CD4-positive, alpha-beta T cell treated with Interleukin-2 at 100 ng/mL for 4 hours (primary cell): Measurements from ENCODE around the gene INPP5F.
"Not testable (repeated sequence)": the region's sequence is repeated elsewhere in the genome, so short reads cannot be mapped to it uniquely, and the experiment has no call there.

Experiments
- DNase-seq: peaks from one replicate; pipeline ENCODE4 v3.0.0-alpha.2; 2020; ENCODE audit warnings: low spot score

The INPP5F gene

DNA sequence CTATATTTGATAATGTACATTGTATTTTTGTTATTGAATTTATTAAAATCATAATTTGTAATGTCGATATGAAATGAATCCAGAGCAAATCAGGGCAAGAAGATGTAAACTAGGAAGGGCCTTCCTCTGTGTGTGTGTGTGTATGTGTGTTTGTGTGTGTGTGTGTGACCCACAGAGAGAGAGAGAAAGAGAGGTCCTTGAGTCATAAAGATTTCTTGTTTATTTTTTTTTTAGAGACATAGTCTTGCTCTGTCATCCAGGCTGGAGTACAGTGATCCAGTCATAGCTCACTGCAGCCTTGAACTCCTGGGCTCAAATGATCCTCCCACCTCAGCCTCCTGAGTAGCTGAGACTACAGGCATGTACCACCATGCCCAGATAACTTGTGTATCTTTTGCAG, 50.7 kb downstream of the INPP5F start:
- no peak for DNase-seq

DNA sequence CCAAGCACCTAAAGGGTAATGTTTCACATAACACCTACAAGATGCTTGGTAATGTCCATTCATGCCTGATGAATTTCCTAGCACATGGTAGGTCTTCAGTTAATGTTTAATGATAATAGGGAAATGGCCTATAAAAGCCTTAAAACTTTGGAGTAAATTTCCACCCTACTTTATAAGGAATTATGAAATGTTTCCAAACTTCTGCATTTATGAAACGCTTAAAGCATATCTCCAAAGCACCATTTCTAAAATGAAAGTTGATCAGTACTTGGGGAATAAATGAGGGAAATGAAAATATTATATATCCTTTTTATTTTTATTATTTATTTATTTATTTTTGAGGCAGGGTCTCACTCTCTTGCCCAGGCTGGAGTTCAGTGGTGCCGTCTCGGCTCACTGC, 51.8 kb downstream of the INPP5F start:
- no peak for DNase-seq

DNA sequence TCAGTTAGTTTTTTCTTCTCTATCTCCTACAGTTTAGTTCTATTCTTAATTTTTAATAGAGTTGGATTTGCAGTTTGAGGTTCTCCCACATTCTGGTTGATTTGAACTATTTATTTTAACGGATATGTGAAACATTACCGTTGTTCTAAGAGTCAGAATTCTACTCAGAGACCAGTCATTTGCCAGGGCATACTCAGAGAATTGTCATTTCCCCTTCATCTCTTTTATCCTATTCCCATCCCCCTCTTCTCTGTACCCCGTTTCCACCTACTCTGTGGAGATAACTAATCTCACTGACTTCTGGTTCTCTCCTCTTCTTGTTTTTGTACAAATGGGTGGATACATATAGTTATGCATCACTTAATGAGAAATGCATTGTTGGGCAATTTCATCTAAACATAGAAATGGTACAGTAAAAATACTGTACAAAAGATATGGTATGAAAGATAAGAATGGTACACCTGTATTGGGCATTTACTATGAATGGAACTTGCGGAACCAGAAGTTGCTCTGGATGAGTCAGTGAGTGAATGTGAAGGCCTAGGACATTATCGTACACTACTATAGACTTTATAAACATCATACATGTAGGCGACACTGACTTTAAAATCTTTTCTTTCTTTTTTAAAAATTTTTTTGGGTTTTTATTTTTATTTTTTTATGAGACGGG, 53.1 kb downstream of the INPP5F start:
- no peak for DNase-seq

DNA sequence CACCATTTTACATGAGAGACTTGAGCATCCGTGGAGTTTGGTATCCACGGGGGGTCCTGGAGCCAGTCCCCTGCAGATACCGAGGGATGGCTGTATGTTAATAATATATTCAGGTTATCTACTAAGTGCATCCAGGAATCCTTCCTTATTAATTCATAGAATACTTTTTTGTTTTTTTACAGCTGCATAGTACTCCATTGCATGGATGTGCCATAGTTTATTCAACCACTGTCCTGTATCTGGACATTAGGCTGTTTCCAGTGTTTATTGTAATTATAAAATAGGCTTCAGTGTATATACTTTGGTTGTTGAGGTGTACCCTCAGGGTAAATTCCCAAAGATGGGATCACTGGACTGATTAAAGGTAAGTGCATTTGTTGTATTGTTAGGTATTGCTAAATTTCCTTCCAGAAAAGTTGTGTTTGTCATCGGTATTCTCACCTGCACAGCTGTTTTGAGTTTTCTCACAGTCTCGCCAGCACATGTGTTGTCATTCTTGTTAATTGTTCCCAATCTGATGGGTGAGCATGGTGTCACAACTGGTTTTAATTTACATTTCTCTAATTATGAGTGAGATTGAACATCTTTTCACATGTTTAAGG, 55.1 kb downstream of the INPP5F start:
- no peak for DNase-seq

DNA sequence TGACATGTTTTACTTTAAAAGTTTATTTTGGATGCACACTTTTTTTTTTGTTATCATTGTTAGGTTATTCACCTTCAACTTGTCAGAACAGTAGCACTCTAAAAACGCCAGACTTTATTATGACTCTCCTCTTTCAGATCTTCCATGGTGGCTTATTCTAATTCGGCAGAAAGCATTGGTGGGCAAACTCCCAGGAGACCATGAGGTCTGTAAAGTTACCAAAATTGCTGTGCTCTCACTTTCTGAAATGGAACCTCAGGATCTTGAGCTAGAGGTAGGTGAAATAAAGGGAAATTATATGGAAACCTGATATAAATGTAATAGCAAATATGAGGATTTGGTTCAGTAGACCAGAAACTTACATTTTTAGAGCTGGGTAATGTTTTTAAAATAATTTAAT, 55.6 kb downstream of the INPP5F start:
- no peak for DNase-seq

DNA sequence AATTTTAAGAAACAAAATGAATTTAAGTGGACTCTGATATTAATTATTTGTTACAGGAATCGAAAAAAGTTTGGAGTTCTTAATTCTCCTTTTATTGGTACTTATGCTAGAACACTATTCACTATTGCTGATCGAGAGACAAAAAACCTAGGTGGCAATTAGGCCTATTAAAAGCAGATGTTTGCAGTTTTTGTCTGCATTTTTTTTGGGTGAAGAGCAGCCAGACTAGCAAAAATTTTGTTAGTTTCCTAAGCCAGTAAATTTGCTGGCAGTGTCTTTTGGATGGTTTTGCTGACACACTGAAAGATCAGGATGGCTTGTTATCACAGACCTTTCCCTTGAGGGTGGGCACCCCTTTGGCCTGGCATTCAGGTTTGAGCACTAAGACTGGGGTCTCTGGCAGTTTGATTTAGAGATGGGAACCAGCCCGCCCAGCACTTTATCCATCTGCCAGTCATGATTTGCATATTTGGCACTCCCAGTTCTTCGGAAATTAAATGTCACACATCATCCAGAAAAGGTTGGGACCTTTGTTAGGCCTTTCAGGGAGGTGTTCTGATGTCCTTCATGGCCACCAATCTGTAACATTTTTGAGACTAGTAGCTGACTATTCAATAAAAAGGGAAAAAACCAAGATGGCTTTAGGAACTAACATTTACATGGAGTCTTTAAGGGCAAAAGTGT, 57.3 kb downstream of the INPP5F start:
- DNase-seq = no peak

DNA sequence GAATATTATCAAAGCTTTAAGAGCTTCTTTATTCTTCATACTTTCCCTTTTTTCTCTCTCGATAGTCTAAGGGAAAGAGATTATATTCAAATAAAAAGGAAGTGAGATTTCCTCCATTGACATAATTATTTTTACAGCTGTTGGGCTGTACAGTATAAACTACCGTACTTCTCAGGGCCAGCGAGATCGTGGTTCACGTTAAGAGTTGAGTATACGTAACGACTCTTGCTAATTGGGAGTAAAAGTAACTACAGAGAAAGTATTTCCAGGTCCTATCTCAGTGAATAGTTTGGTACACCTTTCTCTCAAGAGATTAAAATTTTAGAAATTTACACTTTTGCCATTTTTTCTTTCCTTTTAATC, 57.8 kb downstream of the INPP5F start:
- no peak for DNase-seq

DNA sequence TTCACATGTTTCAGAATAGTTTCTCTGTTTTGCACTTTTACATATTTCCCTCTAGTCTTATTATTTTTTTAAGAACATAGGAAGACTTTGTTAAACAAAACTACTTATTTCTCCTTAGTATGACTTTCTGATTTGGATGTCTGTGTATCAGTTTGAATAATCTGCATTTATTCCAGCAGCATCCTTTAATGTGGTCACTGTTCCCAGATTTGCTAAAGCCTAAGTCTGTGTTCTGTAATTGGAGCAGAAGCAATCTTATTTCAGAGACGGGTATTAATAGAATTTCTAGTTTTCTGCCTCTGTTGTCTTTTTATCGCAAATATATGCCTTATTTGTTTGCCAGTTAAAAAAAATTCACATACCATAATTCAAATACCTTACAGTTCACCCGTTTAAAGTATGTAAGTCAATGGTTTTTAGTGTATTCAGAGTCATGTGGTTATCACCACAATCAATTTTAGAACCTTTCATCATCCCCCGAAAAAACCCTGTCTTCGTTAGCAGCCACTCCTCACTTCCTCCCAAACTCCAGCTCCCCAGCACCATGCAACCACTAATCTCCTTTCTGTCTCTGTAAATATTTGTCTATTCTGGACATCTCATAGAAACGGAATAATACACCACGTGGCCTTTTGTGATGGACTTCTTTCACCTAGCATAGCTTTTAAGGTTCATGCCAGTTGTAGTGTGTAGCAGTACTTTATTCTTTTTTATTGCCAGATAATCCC, 58.7 kb downstream of the INPP5F start:
- DNase-seq = no peak

DNA sequence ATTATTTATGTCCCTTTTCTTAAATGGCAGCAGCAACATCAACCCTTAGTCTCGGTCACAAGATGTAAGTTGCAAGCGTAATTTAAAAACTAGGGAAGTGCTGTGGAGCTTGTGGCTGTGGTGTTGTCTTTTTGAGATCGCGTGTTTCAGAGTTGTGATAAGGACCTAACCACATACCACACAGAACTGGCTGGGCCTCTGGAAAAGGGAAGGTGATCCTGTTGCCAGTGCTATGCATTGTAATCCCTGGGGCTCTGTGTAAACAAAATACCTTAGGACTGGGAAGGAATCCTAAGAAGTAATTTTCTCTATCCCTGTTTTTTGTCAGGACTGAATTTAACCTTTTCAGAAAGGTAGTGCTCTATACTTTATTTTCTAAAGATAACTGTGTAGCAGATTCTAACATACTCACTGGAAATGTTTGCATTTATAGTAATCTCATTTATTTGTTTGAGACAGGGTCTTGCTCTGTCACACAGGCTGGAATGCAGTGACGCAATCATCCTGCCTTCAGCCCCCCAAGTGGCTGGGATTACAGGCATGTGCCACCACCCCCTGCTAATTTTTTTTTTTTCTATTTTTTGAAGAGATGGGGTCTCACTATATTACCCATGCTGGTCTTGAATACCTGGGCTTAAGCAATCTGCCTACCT, 60.4 kb downstream of the INPP5F start:
- no peak for DNase-seq

DNA sequence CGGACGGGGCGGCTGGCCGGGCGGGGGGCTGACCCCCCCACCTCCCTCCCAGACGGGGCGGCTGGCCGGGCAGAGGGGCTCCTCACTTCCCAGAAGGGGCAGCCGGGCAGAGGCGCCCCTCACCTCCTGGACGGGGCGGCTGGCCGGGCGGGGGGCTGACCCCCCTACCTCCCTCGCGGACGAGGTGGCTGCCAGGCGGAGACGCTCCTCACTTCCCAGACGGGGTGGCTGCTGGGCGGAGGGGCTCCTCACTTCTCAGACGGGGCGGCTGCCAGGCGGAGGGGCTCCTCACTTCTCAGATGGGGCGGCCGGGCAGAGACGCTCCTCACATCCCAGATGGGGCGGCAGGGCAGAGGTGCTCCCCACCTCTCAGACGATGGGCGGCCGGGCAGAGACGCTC, 69.3 kb downstream of the INPP5F start:
- not testable (repeated sequence) for DNase-seq

DNA sequence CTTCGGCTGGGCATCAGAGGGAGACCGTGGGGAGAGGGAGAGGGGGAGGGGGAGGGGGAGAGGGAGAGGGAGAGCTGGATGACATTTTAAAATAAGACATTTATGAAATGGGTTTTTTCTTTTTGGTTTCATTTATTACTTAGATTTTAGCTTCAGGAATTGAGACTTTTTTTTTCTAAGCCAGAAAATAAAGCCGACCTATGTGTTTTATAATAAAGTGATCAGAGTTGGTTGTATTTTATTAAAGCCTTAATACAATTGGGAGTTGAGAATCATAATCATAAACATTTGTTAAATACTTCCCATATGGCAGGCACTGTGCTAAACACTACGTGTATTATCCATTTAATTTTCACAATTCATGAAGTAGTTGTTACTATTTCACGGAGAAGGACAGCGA, 70.2 kb downstream of the INPP5F start:
- no peak for DNase-seq

DNA sequence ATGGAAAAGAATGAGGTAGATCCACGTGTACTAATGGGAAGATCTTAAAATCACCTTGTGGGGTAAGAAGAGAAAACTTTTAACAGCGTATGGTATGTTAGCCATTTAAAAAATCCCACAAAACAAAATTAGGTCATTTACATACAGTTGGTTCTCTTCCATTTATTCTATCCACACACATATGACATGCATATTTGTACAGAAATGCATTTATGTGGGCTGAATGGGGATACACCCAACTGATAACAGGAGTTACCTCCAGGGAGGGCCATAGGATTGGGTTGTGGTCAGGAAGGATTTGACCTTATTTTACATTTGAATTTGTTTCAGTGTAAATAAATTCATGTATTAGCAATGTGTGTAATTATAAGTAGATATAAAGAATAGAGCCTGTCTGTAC, 75.3 kb downstream of the INPP5F start:
- no peak for DNase-seq

DNA sequence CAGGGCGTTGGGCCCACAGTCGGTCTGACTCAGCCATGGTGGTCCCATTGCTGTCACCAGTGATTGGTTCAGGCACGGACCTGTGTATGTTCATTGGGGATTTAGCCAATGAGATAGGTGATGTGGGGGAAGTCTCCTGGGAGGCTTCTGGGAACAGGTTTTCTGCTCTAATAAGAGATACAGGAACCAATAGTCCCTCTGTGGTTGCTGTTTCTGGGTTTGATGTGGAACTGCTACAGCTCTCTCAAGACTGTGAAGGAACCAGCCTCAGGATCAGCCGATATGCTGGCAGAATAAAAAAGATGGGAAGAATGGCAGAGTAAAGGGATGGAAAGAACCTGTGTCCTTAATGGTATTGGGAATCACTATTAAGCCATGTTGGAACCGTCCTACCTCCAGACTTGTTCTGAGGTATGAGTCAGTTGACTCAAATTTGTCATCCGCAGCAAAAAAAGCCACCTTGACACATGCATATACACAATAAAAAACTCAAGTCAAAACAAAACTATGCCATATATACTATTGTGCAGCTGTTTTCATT, 76.2 kb downstream of the INPP5F start:
- DNase-seq = no peak

DNA sequence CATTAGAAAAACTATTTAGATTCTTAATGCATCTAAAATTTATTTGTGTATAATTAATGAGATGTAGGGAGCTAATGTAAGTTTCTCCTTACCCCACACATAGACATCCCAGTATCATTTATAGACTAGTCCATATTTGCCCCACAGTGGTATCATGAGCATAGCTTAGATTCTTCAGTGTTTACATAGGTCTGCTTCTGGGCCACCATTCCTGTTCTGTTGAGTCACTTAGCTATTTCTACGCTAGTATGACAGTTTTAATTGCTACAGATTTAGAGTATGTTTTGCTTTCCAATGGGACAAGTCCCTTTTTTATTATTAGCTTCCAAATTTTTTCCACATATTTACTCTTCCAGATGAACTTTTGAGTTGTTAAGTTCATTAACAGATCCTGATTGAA, 77.4 kb downstream of the INPP5F start:
- DNase-seq = no peak

DNA sequence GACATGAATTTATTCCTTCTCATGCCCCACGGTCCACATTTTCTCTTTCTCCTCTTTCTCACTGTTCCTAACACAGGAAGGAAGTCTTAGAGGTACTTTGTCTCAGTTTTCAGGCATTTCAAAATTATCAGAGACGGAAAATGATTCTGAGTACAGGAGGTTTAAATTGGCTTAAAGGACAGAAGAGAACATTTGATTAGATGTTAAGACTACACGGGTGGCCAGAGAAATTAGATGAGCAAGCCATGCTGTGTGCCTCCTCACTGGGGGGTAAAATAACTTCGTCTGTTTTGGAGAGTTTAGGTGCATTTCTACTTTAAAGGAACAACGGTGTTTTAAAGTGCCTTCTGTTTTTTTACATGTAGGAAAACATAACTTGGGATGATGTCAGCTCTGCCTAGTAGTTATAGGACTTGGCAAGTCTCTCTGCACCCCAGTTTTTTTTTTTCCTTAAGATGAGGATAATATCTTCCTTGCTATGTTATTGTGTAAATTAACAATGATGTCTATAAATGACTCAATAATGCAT, 79.9 kb downstream of the INPP5F start:
- DNase-seq = no peak

DNA sequence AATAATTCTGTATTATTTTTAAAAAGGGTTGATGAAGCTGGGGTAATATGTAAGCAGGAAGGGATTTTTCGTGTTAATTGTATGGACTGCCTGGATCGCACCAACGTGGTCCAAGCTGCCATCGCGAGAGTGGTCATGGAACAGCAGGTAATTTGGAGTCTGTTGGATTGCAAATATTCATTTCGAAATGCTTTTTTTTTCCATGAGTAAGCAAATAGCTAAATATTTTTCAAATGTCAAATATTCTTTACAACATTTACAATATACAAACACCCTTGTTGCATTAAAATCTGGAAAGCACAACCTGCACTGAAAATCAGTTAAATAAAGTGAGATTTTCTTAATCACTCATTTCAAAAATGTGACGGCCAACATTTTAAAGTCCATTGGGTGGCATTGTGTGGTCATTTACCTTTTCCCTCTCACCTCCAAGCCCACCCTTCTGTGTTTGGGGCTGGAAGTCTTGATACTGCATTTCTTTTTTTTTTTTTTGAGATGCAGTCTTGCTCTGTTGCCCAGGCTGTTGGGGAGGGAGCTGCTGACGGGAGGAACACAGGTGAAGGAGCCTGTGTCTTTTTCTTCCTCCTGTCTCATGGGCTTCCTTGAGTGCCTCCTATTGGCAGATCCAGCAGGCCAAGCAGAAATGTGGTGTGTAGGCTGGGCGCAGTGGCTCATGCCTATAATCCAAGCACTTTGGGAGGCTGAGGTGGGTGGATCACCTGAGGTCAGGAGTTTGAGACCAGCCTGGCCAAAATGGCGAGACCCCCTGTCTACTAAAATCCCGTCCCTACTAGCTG, 80.7 kb downstream of the INPP5F start:
- no peak for DNase-seq

DNA sequence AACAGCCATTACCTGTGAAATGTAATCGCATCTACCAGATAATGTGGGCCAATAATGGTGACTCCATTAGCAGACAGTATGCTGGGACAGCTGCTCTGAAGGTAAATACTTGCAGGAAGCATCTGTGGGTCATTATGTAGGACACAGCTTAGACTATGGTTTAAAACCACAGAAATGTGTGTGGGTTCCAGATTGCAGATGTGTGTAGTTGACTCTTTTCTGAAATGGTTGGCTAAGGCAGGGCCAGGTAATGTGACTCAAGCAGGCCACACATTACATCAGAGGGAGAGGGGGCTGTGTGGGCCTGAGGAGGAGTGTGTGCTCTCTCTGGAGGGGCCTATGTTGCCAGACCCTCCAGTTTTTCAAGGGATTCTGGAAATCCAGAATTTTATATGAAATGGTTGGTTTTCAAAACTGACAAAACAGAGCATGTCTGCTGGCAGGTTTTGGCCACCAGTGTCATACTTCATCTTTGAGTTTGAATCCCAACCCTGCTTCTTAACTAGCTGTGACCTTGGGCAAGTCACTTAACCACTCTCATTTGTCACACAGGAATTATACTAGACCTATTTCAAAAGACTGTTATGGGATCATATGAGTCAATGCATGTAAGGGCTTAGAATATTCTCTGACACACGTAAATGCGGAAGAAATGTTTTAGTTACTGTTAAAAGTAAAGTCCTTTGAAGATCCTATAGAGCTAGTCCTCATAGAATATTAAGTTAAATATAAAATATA, 82.3 kb downstream of the INPP5F start:
- DNase-seq = no peak

DNA sequence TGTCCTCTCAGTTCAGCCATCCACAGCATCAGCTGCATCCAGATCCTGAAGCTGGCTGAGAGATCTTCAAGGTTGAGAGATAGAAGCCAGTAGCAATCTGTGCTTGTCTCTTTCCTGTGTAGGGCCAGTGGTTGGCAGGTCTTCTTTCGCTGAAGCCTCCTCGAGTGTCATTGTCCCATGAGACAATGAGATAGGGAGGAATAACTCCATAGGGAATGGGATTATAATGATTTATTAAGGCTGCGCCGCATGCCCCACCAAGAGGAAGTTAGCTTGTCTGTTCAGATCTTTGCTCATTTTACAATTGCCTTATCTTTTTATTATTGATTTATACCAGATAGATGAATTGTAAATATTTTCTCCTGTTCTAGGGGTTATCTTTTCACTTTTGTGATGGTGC, 85.3 kb downstream of the INPP5F start:
- DNase-seq = no peak

DNA sequence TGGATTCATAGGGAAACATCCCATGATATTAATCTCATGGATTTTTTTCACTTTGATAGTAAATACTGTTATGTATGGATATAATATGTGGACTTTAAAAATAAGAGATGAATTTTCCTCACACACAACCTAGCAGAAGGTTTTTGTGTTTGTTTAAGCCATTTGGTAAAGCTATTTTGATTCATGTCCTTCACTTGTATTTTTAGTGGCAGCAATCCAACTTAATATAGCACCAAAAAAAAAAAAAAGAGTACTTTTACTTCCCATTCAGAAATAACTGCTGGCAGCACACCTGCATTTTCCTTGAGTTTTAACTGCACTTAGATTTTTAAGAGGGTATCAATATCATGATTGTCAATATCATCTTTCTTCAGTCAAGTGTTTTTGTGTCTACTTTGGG, 86.8 kb downstream of the INPP5F start:
- no peak for DNase-seq

DNA sequence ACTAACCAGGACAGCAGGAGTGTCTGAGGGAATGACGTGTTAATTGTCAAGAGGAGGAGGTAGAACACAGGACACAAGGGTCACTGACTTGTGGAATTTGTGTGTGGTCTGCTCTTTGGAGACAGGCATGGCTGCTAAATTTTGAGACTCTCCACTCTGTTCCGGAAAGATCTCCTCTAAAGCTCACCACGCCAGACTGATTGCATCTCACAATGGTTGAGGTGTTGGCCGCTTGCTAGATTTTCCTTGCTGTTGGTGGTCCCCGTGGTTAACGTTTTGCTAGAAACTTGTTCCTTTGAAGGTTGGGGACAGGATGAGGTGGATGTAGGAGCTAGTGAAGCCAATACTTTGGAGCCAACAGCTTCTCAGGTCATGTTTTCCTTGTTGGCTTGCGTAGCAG, 89.8 kb downstream of the INPP5F start:
- no peak for DNase-seq
